22Rv1 (cell line): ENCODE data around the gene SIL1.

ENCODE experiments used
- ZFX ChIP-seq: fragments of 450-650 bp; IDR thresholded peaks from 2 replicates; pipeline ENCODE4 v1.6.1; 2017; ENCODE audit warnings: antibody characterized with exemption, borderline replicate concordance
- TF ChIP-seq, protein P1 (sequence below): fragments of 450-650 bp; IDR thresholded peaks from 2 replicates; pipeline ENCODE4 v1.5.1; 2017; ENCODE audit warnings: mild to moderate bottlenecking

DNA sequence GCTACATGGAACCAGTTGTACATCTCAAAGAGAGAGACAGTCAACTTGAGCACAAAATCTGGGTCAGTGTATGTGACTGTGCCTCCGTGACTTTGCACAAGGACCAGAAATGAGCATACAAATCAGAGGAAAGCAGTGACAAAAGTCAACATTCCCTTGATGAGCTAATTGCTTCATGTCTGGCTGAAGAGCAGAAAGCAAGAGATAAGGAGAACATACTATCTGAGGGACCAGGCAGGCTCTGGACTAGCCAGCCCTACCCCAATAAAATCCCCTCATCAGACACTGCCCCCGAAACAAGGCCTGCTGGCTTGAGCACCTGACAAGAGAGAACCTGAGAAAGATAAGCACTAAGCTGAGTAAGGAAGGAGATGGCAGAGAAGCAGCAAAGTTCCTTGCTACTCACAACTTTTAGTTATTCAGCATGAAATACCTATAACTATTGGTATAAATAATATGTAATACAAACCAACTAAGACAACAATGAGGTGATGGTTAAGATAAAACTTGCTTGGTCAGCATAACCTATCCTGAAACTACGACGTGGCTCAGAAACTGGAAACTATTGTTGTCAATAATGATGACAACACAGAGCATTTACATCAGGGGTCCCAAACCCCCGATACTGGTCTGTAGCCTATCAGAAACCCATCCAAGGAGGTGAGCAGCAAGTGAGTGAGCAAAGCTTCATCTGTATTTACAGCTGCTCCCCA lies 9.5 kb downstream of the SIL1 start:
- TF ChIP-seq, protein P1, sequence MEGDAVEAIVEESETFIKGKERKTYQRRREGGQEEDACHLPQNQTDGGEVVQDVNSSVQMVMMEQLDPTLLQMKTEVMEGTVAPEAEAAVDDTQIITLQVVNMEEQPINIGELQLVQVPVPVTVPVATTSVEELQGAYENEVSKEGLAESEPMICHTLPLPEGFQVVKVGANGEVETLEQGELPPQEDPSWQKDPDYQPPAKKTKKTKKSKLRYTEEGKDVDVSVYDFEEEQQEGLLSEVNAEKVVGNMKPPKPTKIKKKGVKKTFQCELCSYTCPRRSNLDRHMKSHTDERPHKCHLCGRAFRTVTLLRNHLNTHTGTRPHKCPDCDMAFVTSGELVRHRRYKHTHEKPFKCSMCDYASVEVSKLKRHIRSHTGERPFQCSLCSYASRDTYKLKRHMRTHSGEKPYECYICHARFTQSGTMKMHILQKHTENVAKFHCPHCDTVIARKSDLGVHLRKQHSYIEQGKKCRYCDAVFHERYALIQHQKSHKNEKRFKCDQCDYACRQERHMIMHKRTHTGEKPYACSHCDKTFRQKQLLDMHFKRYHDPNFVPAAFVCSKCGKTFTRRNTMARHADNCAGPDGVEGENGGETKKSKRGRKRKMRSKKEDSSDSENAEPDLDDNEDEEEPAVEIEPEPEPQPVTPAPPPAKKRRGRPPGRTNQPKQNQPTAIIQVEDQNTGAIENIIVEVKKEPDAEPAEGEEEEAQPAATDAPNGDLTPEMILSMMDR, result no peak
- TF ChIP-seq ZFX, result no peak
